Measurements from ENCODE around the gene DRAM1. TPM values are rescaled to one million over a fixed set of nuclear protein-coding genes. Genes with fewer than 3 reads are reported as not detected.
"Not testable (repeated sequence)": the region's sequence is repeated elsewhere in the genome, so short reads cannot be mapped to it uniquely, and the experiment has no call there.

DRAM1 gene
- total and polyA plus RNA-seq, 2 donors (not counting 1 experiment from before 2014, with no cell fraction given): 2.1 to 10.2 TPM

DNA sequence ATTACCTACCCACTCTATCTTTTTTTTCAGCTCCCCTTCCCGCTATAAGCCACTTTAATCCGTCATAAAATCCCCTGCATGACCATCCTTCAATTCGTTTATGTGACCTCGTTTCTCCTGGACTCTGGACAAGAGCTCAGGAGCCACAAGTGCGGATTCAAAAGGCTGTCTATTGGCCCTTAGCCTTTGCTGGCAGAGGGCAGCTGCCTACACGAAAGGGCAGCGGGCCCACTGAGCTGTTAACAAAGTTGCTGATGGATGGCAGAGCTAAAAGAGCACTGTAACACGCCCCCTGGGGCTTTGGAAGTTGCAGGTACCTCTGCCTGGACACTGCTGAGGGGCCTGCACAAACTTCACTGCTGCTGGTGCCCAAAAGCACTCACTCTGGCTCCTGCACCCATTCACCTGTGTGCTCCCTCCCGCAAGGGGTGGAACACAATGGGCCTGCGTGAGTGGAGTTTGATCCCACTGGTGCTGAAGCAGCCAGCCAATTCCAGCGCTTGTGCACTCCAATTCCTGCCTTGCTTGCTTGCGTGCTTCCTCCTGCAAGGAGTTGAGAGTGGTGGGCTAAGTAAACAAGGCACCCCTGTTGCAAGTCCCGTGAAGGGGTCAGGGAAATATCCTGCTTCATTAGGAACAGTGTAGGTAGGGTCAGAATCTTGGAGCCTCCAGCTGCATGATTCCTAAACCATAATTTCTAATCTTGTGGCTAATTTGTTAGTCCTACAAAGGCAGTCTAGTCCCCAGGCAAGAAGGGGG, 10.6 kb upstream of the DRAM1 start:
- Histone ChIP-seq H4K20me1 (ENCODE audit: control insufficient read depth, insufficient read depth, low read length, poor library complexity, severe bottlenecking) (no peaks in the 10 kb centered on the region), H3K36me3 (replicated peaks in 1 of 2; ENCODE audit: control extremely low read depth in 1 of 2, control insufficient read depth in 1 of 2, extremely low read depth in 1 of 2, insufficient read depth in 2 of 2, low read length in 1 of 2) (no peaks in the 10 kb centered on the region), H3K79me2 (ENCODE audit: control insufficient read depth, insufficient read depth, low read length) (no peaks in the 10 kb centered on the region), H2AFZ (ENCODE audit: insufficient read depth, low read depth, low read length, poor library complexity, severe bottlenecking) (no peak overlapping the region), H3K27ac (ENCODE audit: low read length in 2 of 2) (no peak overlapping the region), H3K4me2 (replicated peaks; ENCODE audit: low read depth, low read length, poor library complexity, severe bottlenecking) (no peak overlapping the region), H3K4me3 (ENCODE audit: control extremely low read depth in 1 of 5, extremely low read depth in 1 of 5, insufficient read depth in 1 of 5, low read depth in 2 of 5, low read length in 4 of 5) (no peak overlapping the region), H3K27me3 (replicated peaks in 1 of 4; ENCODE audit: control extremely low read depth in 1 of 4, control insufficient read depth in 3 of 4, insufficient read depth in 4 of 4, low read length in 3 of 4) (no peaks in the 10 kb centered on the region), H3K9me3 (ENCODE audit: control extremely low read depth in 1 of 3, control insufficient read depth in 2 of 3, insufficient read depth in 1 of 3, low read length in 2 of 3) (peaks cover 0 to 10% (median 0%) of the 10 kb centered on the region in 3 donors), H3K9ac (ENCODE audit: low read length) (no peak overlapping the region), H3K4me1 (ENCODE audit: control insufficient read depth in 2 of 2, insufficient read depth in 2 of 2, low read length in 2 of 2) (no peaks in the 10 kb centered on the region)
- no peak for TF ChIP-seq EZH2 (IDR thresholded peaks at IDR 0.05; ENCODE audit: borderline replicate concordance, insufficient read depth, low read depth, low read length, poor library complexity, severe bottlenecking)
- TF ChIP-seq, protein P1, sequence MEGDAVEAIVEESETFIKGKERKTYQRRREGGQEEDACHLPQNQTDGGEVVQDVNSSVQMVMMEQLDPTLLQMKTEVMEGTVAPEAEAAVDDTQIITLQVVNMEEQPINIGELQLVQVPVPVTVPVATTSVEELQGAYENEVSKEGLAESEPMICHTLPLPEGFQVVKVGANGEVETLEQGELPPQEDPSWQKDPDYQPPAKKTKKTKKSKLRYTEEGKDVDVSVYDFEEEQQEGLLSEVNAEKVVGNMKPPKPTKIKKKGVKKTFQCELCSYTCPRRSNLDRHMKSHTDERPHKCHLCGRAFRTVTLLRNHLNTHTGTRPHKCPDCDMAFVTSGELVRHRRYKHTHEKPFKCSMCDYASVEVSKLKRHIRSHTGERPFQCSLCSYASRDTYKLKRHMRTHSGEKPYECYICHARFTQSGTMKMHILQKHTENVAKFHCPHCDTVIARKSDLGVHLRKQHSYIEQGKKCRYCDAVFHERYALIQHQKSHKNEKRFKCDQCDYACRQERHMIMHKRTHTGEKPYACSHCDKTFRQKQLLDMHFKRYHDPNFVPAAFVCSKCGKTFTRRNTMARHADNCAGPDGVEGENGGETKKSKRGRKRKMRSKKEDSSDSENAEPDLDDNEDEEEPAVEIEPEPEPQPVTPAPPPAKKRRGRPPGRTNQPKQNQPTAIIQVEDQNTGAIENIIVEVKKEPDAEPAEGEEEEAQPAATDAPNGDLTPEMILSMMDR (IDR thresholded peaks at IDR 0.05): no peak
- H3K27ac Mint-ChIP-seq: no peak overlapping the region
- intact Hi-C loops (cut with micrococcal nuclease): no loop called here
- DNase-seq: no peak
- no peaks in the 10 kb centered on the region for H3K4me1 Mint-ChIP-seq
- no peak for ATAC-seq (ENCODE audit: low read depth)
- ChIA-PET POLR2A (no interaction called here), CTCF (no interaction called here)
- no peak overlapping the region for H3K4me3 Mint-ChIP-seq
- H3K27me3 Mint-ChIP-seq: peaks cover 7% of the 10 kb centered on the region
- H3K9me3 Mint-ChIP-seq (ENCODE audit: insufficient read depth): peaks cover 2% of the 10 kb centered on the region
- WGBS (ENCODE audit: insufficient coverage): 96% methylated on average over 11 of the region's 13 CpGs

DNA sequence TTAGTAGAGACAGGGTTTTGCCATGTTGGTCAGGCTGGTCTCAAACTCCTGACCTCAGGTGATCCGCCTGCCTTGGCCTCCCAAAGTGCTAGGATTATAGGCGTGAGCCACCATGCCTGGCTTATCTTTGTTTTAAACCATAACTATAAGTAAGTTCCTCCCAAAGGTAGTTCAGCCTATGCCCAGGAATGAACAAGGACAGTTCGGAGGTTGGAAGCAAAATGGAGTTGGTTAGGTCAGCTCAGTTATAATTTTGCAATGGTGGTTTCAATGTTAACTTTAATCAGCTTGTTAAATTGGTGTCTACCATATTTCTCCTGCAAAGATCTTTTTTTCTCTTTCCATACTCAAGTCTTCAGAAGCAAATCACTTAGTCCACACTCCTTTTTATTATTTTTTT, 9.8 kb upstream of the DRAM1 start:
- H3K4me1 ChIP-seq (ENCODE audit: control insufficient read depth in 2 of 2, insufficient read depth in 2 of 2, low read length in 2 of 2); ATAC-seq (ENCODE audit: low read depth); H3K27me3 ChIP-seq (replicated peaks in 1 of 4; ENCODE audit: control extremely low read depth in 1 of 4, control insufficient read depth in 3 of 4, insufficient read depth in 4 of 4, low read length in 3 of 4); H3K4me3 ChIP-seq (ENCODE audit: control extremely low read depth in 1 of 5, extremely low read depth in 1 of 5, insufficient read depth in 1 of 5, low read depth in 2 of 5, low read length in 4 of 5); H3K27ac Mint-ChIP-seq; H3K36me3 ChIP-seq (replicated peaks in 1 of 2; ENCODE audit: control extremely low read depth in 1 of 2, control insufficient read depth in 1 of 2, extremely low read depth in 1 of 2, insufficient read depth in 2 of 2, low read length in 1 of 2); DNase-seq; POLR2A ChIA-PET; H3K9me3 Mint-ChIP-seq (ENCODE audit: insufficient read depth); intact Hi-C loops (cut with micrococcal nuclease); H3K4me2 ChIP-seq (replicated peaks; ENCODE audit: low read depth, low read length, poor library complexity, severe bottlenecking); H3K4me1 Mint-ChIP-seq; H3K27ac ChIP-seq (ENCODE audit: low read length in 2 of 2); H3K79me2 ChIP-seq (ENCODE audit: control insufficient read depth, insufficient read depth, low read length); H3K9ac ChIP-seq (ENCODE audit: low read length); H2AFZ ChIP-seq (ENCODE audit: insufficient read depth, low read depth, low read length, poor library complexity, severe bottlenecking); H3K27me3 Mint-ChIP-seq; H4K20me1 ChIP-seq (ENCODE audit: control insufficient read depth, insufficient read depth, low read length, poor library complexity, severe bottlenecking); CTCF ChIA-PET; H3K9me3 ChIP-seq (ENCODE audit: control extremely low read depth in 1 of 3, control insufficient read depth in 2 of 3, insufficient read depth in 1 of 3, low read length in 2 of 3); H3K4me3 Mint-ChIP-seq: not testable (repeated sequence)
- WGBS (ENCODE audit: insufficient coverage): no CpG with 5 or more reads among the region's 3 CpGs

Measured in B cell (primary cell).